HG03442 (cell line): ENCODE data around the gene SNPH.

Experiments used
- ATAC-seq: cut with Tn5 transposase; IDR thresholded peaks from one replicate; pipeline ENCODE4 v1.9.1; 2021; ENCODE audit warnings: mild to moderate bottlenecking, moderate library complexity; ENCODE audit not compliant: unreplicated experiment

Gene SNPH

GRCh38 chr20:1323256-1323655, 57.2 kb downstream of the SNPH start:
- ATAC-seq, result no peak

GRCh38 chr20:1323830-1324597, 57.9 kb downstream of the SNPH start:
- no peak for ATAC-seq

- ATAC-seq, result no peak
Observed at GRCh38 chr20:1324598-1325172, 58.6 kb downstream of the SNPH start.

GRCh38 chr20:1325173-1326030, 59.3 kb downstream of the SNPH start:
- peak; percentile 81 for ATAC-seq

- ATAC-seq, result no peak
Observed at GRCh38 chr20:1326031-1326930, 60.2 kb downstream of the SNPH start.

GRCh38 chr20:1327241-1327653, 61.2 kb downstream of the SNPH start:
- no peak for ATAC-seq

GRCh38 chr20:1327827-1328679, 62.0 kb downstream of the SNPH start:
- no peak for ATAC-seq

GRCh38 chr20:1328680-1329330, 62.7 kb downstream of the SNPH start, which contains the start of gene SDCBP2:
TSS of gene SDCBP2 (minus strand) at chr20:1329139. CDS start at chr20:1320416, 8,723 bp downstream.
- ATAC-seq, result no peak

- ATAC-seq, result peak; percentile 44
Observed at GRCh38 chr20:1330075-1330830, 64.2 kb downstream of the SNPH start.

- ATAC-seq, result no peak
Observed at GRCh38 chr20:1331101-1331500, 65.0 kb downstream of the SNPH start.

GRCh38 chr20:1331801-1332453, 65.8 kb downstream of the SNPH start:
- no peak for ATAC-seq

GRCh38 chr20:1332749-1333300, 66.7 kb downstream of the SNPH start:
- no peak for ATAC-seq

GRCh38 chr20:1333462-1334369, 67.6 kb downstream of the SNPH start:
- no peak for ATAC-seq

- ATAC-seq, result no peak
Observed at GRCh38 chr20:1334370-1334731, 68.3 kb downstream of the SNPH start.

- ATAC-seq, result no peak
Observed at GRCh38 chr20:1334761-1335160, 68.7 kb downstream of the SNPH start.

GRCh38 chr20:1335961-1336698, 70.0 kb downstream of the SNPH start:
- no peak for ATAC-seq
